Astrocyte (in vitro differentiated cells and primary cell): ENCODE data around the gene THSD7B.

ENCODE experiments used
- EZH2 ChIP-seq: IDR thresholded peaks from 2 replicates; pipeline ENCODE4 v1.6.1; 2012; ENCODE audit warnings: mild to moderate bottlenecking, low read length, inconsistent platforms; ENCODE audit not compliant: insufficient read depth
- TF ChIP-seq, protein P1 (sequence below): IDR thresholded peaks from 2 replicates; pipeline ENCODE4 v1.5.1; 2011; ENCODE audit warnings: low read depth, mild to moderate bottlenecking, inconsistent platforms, low read length, moderate library complexity; ENCODE audit not compliant: insufficient read depth

- TF ChIP-seq, protein P1, sequence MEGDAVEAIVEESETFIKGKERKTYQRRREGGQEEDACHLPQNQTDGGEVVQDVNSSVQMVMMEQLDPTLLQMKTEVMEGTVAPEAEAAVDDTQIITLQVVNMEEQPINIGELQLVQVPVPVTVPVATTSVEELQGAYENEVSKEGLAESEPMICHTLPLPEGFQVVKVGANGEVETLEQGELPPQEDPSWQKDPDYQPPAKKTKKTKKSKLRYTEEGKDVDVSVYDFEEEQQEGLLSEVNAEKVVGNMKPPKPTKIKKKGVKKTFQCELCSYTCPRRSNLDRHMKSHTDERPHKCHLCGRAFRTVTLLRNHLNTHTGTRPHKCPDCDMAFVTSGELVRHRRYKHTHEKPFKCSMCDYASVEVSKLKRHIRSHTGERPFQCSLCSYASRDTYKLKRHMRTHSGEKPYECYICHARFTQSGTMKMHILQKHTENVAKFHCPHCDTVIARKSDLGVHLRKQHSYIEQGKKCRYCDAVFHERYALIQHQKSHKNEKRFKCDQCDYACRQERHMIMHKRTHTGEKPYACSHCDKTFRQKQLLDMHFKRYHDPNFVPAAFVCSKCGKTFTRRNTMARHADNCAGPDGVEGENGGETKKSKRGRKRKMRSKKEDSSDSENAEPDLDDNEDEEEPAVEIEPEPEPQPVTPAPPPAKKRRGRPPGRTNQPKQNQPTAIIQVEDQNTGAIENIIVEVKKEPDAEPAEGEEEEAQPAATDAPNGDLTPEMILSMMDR = no peak
- no peak for TF ChIP-seq EZH2
These were observed 490.6 kb downstream of the THSD7B start for GRCh38 chr2:137255990-137256389.
